ENCODE results near the gene IRF9. TPM values are rescaled to one million over a fixed set of nuclear protein-coding genes. Genes with fewer than 3 reads are reported as not detected.

Gene IRF9
- total and polyA plus RNA-seq, 10 donors = 85.8 to 265 (median 156) TPM

DNA sequence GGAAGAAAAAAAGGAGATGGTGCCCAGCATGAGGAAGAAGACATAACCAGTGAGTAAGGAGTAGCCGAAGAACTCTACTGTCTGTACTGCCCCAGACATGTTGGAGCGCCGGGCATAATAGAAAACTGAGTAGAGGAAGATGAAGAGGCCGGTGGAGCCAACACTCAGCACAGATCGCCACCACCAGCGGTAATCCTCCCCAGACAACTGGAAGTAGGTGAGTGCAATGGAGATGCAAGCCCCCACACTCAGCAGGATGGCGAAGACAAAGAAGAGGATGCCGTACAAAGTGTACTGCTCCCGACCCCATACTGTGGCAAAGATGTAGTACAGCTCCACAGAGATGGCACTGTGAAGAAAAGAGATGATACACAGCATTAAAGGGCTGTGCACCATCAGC, 28.4 kb downstream of the IRF9 start:
- TF ChIP-seq POLR2A (IDR thresholded peaks at IDR 0.05) = no peak
- no peak for TF ChIP-seq POLR2AphosphoS5 (IDR thresholded peaks at IDR 0.05)
- TF ChIP-seq, protein P1, sequence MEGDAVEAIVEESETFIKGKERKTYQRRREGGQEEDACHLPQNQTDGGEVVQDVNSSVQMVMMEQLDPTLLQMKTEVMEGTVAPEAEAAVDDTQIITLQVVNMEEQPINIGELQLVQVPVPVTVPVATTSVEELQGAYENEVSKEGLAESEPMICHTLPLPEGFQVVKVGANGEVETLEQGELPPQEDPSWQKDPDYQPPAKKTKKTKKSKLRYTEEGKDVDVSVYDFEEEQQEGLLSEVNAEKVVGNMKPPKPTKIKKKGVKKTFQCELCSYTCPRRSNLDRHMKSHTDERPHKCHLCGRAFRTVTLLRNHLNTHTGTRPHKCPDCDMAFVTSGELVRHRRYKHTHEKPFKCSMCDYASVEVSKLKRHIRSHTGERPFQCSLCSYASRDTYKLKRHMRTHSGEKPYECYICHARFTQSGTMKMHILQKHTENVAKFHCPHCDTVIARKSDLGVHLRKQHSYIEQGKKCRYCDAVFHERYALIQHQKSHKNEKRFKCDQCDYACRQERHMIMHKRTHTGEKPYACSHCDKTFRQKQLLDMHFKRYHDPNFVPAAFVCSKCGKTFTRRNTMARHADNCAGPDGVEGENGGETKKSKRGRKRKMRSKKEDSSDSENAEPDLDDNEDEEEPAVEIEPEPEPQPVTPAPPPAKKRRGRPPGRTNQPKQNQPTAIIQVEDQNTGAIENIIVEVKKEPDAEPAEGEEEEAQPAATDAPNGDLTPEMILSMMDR (IDR thresholded peaks at IDR 0.05 in 8 of 11, conservative IDR thresholded peaks at IDR 0.05 in 3 of 11) = no peak
- peak overlapping the region in 6 of 8 donors; percentile 10 to 87 (median 77) for H3K27ac ChIP-seq
- H3K36me3 ChIP-seq = peaks cover 0 to 60% (median 34%) of the 10 kb centered on the region in 6 donors
- DNase-seq = no peak
- H3K9me3 ChIP-seq = no peaks in the 10 kb centered on the region
- 91 to 96% (median 93%) methylated on average over 9 of the region's 9 CpGs for WGBS, 5 donors
- H3K4me3 ChIP-seq = peak overlapping the region in 1 of 8 donors; percentile 80
- H3K4me1 ChIP-seq = peaks cover 19 to 72% (median 34%) of the 10 kb centered on the region in 6 donors
- intact Hi-C loops (cut with DNase I; ENCODE audit: low total_unique reads) = no loop called here
- H3K27me3 ChIP-seq (replicated peaks in 1 of 7) = no peaks in the 10 kb centered on the region

DNA sequence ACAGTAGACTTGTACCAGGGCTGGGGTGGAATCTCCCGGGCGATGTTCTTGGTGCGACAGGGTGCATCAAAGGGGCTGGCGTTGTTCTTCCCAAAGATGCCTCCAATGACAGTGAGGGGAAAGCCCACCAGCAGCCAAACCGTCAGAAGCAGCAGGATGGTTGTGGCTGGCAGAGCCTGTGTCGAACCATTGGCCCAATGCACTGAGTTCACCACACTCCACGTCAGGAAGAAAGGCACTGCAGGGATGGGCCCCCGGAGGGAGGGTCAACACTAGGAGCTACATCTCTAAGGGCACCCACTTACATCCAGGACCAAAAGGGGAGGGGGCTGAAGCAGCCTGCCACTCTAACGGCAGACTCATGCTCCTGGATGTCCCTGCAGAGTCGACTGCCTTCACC, 29.4 kb downstream of the IRF9 start:
- no peak overlapping the region for H3K4me3 ChIP-seq
- H3K27me3 ChIP-seq (replicated peaks in 1 of 7) = no peaks in the 10 kb centered on the region
- H3K4me1 ChIP-seq = peaks cover 22 to 80% (median 41%) of the 10 kb centered on the region in 6 donors
- intact Hi-C loops (cut with DNase I; ENCODE audit: low total_unique reads) = no loop called here
- TF ChIP-seq POLR2A (IDR thresholded peaks at IDR 0.05) = no peak
- no peak for TF ChIP-seq POLR2AphosphoS5 (IDR thresholded peaks at IDR 0.05)
- TF ChIP-seq, protein P1 (IDR thresholded peaks at IDR 0.05 in 8 of 11, conservative IDR thresholded peaks at IDR 0.05 in 3 of 11) = no peak
- H3K36me3 ChIP-seq = peaks cover 0 to 51% (median 25%) of the 10 kb centered on the region in 6 donors
- H3K9me3 ChIP-seq = no peaks in the 10 kb centered on the region
- no peak for DNase-seq
- WGBS, 5 donors = 93 to 96% (median 94%) methylated on average over 10 of the region's 10 CpGs
- no peak overlapping the region for H3K27ac ChIP-seq

DNA sequence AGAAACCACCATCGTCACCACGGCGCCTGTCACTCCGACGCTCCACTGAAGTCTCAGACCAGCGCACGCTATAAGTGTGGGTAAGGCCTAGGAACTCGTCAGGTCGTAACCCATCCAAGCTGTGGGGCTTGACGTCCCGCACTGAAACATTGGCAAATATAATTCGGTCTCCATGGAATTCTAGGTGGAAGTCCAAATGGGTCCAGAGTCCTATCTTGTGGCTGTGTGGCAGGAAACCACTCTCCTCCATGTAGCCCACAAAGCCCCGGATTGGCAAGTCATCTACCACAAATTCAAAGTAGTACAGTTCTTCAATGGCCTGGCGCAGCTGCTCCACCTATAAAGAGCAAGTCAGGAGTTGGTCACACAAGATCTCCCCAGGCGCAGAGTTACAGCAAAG, 31.9 kb downstream of the IRF9 start:
- intact Hi-C loops (cut with DNase I; ENCODE audit: low total_unique reads) = no loop called here
- H3K4me1 ChIP-seq = peaks cover 29 to 81% (median 49%) of the 10 kb centered on the region in 6 donors
- WGBS, 5 donors = 90 to 92% (median 91%) methylated on average over 15 of the region's 15 CpGs
- no peaks in the 10 kb centered on the region for H3K27me3 ChIP-seq (replicated peaks in 1 of 7)
- H3K4me3 ChIP-seq = no peak overlapping the region
- no peak for DNase-seq
- TF ChIP-seq POLR2AphosphoS5 (IDR thresholded peaks at IDR 0.05) (no peak), POLR2A (IDR thresholded peaks at IDR 0.05) (no peak)
- TF ChIP-seq, protein P1 (IDR thresholded peaks at IDR 0.05 in 8 of 11, conservative IDR thresholded peaks at IDR 0.05 in 3 of 11) = no peak
- H3K27ac ChIP-seq = no peak overlapping the region
- H3K36me3 ChIP-seq = peaks cover 0 to 35% (median 12%) of the 10 kb centered on the region in 6 donors
- H3K9me3 ChIP-seq = no peaks in the 10 kb centered on the region

DNA sequence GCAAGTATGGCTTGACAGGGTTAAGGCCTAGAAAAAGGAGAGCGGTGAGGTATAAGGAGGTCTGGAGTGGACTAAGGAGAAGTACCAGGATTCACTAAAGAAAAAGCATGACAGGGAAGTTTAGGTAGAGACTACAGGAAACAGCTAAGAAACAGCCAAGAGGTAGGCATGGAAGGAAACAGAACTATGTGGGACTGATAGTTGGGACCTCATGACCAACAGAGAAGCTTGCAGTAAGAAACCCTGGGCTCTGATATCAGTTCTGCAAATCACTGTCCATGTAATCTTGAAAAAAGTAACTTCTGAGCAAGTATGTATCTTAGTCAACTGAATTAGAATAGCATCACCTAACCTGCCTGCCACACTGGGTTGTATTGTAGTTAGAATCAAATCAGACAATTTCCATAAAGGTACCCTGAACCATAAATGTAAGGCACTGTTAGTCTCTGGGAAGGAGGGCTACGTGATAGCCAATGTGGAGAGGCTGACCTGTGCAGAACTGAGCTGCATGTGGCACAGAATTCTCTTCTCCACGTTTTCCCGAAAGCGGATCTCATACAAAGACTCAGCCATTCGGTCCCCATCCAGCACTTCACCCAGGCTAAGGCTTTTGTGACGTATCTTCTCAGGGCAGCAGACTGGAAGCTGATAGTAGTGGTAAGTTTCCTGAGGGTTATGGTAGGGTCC, 33.3 kb downstream of the IRF9 start:
- WGBS, 5 donors = 85 to 93% (median 90%) methylated on average over 7 of the region's 7 CpGs
- TF ChIP-seq POLR2A (IDR thresholded peaks at IDR 0.05) (no peak), POLR2AphosphoS5 (IDR thresholded peaks at IDR 0.05) (no peak)
- TF ChIP-seq, protein P1 (IDR thresholded peaks at IDR 0.05 in 8 of 11, conservative IDR thresholded peaks at IDR 0.05 in 3 of 11) = no peak
- Histone ChIP-seq H3K27me3 (replicated peaks in 1 of 7) (no peaks in the 10 kb centered on the region), H3K4me3 (peak overlapping the region in 7 of 8 donors; percentile 77 to 90 (median 84)), H3K9me3 (no peaks in the 10 kb centered on the region), H3K27ac (peak overlapping the region in 6 of 8 donors; percentile 95 to 100 (median 98)), H3K36me3 (peaks cover 0 to 42% (median 12%) of the 10 kb centered on the region in 6 donors), H3K4me1 (peaks cover 28 to 81% (median 49%) of the 10 kb centered on the region in 6 donors)
- intact Hi-C loops (cut with DNase I; ENCODE audit: low total_unique reads) = no loop called here
- DNase-seq = no peak

Measured in spleen (tissue), 11 donors.